ENCODE data around the gene SLC16A6. TPM values are rescaled to one million over a fixed set of nuclear protein-coding genes. Genes with fewer than 3 reads are reported as not detected.
"Not testable (repeated sequence)": the region's sequence is repeated elsewhere in the genome, so short reads cannot be mapped to it uniquely, and the experiment has no call there.

The SLC16A6 gene
- total RNA-seq, 2 donors from 2014 or later = 0.20 to 0.49 TPM

GRCh38 chr17:68317458-68317857, 26.5 kb upstream of the SLC16A6 start:
- ATAC-seq = no peak
- no peak for DNase-seq
- intact Hi-C loops (cut with DNase I, micrococcal nuclease) = no loop called here

- no peak for ATAC-seq
- no peak for DNase-seq
- intact Hi-C loops (cut with DNase I, micrococcal nuclease) = no loop called here
Observed at GRCh38 chr17:68315930-68316329, 25.0 kb upstream of the SLC16A6 start.

- intact Hi-C loops (cut with DNase I, micrococcal nuclease) = no loop called here
- DNase-seq (peak in 1 of 2 donors; percentile 34), ATAC-seq (peak; percentile 52)
Observed at GRCh38 chr17:68314916-68315535, 24.1 kb upstream of the SLC16A6 start.

GRCh38 chr17:68310152-68310551, 19.2 kb upstream of the SLC16A6 start:
- intact Hi-C loops (cut with DNase I, micrococcal nuclease) = no loop called here
- ATAC-seq (no peak), DNase-seq (no peak)

- DNase-seq; intact Hi-C loops (cut with DNase I, micrococcal nuclease); ATAC-seq: not testable (repeated sequence)
Observed at GRCh38 chr17:68309066-68309670, 18.2 kb upstream of the SLC16A6 start.

GRCh38 chr17:68308486-68308885, 17.6 kb upstream of the SLC16A6 start:
- DNase-seq; ATAC-seq; intact Hi-C loops (cut with DNase I, micrococcal nuclease): not testable (repeated sequence)

- intact Hi-C loops (cut with DNase I, micrococcal nuclease) = no loop called here
- no peak for ATAC-seq
- DNase-seq = no peak
Observed at GRCh38 chr17:68307443-68307842, 16.5 kb upstream of the SLC16A6 start.

GRCh38 chr17:68306819-68307218, 15.9 kb upstream of the SLC16A6 start:
- intact Hi-C loops (cut with DNase I, micrococcal nuclease) = no loop called here
- ATAC-seq = no peak
- DNase-seq = no peak

GRCh38 chr17:68305142-68305541, 14.2 kb upstream of the SLC16A6 start:
- ATAC-seq (no peak), DNase-seq (no peak)
- intact Hi-C loops (cut with DNase I, micrococcal nuclease) = no loop called here

- no peak for ATAC-seq
- no peak for DNase-seq
- intact Hi-C loops (cut with DNase I, micrococcal nuclease) = no loop called here
Observed at GRCh38 chr17:68304706-68305105, 13.8 kb upstream of the SLC16A6 start.

GRCh38 chr17:68302666-68303065, 11.7 kb upstream of the SLC16A6 start:
- intact Hi-C loops (cut with DNase I, micrococcal nuclease) = no loop called here
- DNase-seq (no peak), ATAC-seq (no peak)

GRCh38 chr17:68302066-68302564, 11.2 kb upstream of the SLC16A6 start:
- DNase-seq (no peak), ATAC-seq (no peak)
- intact Hi-C loops (cut with DNase I, micrococcal nuclease) = no loop called here

GRCh38 chr17:68301438-68301959, 10.6 kb upstream of the SLC16A6 start:
- intact Hi-C loops (cut with DNase I, micrococcal nuclease) = no loop called here
- ATAC-seq (no peak), DNase-seq (no peak)

GRCh38 chr17:68299817-68300216, 8.9 kb upstream of the SLC16A6 start:
- DNase-seq (no peak), ATAC-seq (no peak)
- intact Hi-C loops (cut with DNase I, micrococcal nuclease) = no loop called here

- ATAC-seq (no peak), DNase-seq (no peak)
- intact Hi-C loops (cut with DNase I, micrococcal nuclease) = no loop called here
Observed at GRCh38 chr17:68298601-68299000, 7.7 kb upstream of the SLC16A6 start.

- DNase-seq (no peak), ATAC-seq (no peak)
- intact Hi-C loops (cut with DNase I, micrococcal nuclease) = no loop called here
Observed at GRCh38 chr17:68297195-68297594, 6.3 kb upstream of the SLC16A6 start.

- DNase-seq (peak in 1 of 2 donors; percentile 19), ATAC-seq (no peak)
- intact Hi-C loops (cut with DNase I, micrococcal nuclease) = no loop called here
Observed at GRCh38 chr17:68296217-68297191, 5.6 kb upstream of the SLC16A6 start.

- intact Hi-C loops (cut with DNase I, micrococcal nuclease) = no loop called here
- ATAC-seq = no peak
Observed at GRCh38 chr17:68295086-68295485, 4.2 kb upstream of the SLC16A6 start.

GRCh38 chr17:68294617-68295016, 3.7 kb upstream of the SLC16A6 start:
- intact Hi-C loops (cut with DNase I, micrococcal nuclease) = no loop called here
- DNase-seq = no peak
- ATAC-seq = no peak

More at GRCh38 chr17:68295086-68295485, 4.2 kb upstream of the SLC16A6 start:
- no peak for DNase-seq

Measured in left colon (tissue), 2 donors.